NK-92 treated with Interleukin-12 subunit alpha and Interleukin-12 subunit beta, amount 100 ng/mL, for 24 hours (cell line): ENCODE measurements around the gene CCND2.

Experiments used
- DNase-seq: peaks from one replicate; lab custom pipeline; 2025; lab: John Stamatoyannopoulos, UW

Gene CCND2

DNA sequence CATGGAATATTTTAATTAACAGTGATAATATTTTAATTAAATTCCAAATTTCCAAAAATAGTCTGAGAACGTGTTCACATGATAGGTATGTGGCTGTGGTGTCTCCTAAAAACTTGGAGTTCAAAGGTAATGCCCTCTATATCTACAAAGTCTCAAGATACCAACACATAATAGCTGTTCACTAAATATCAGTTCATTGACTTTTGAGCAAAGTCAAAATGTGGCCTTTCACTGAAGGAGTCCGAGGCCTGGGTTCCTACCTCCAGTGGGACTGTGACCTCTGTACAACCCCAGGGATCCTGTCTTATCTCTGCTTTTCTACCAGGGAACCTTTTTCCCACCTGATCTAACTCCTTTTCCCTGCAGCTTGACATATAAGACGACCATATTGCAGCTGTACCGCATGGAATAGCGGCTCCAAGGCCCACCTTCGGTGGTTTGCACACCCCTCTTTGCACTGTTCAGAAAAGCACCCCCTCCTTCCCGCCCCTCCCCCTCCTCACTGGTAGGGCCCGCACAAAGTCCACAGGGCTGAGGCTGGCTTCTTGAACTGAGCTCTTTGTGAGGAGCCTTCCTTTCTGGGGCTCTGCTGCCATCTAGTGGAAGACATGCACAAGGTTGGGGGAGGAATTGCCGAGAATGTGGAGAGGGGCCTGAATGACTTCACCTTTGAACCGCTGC lies 3.1 kb downstream of the CCND2 start:
- DNase-seq: peak; percentile 53

DNA sequence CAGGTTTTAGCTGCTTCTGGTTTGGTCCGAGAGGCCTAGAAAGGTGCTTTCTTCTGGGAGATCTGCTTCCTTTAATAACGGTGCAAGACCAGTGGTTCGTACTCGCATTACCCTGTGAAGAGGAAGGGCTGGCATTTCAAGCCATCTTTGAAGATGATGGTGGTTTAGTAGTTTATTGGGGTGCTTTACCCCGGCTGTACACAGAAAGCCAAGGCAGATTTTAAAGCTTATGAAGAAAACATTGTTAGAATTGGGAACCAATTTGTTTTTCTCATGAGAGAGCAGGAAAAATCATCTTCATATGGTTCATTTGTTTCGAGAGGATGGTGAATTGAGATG lies 3.6 kb downstream of the CCND2 start:
- no peak for DNase-seq

GRCh38 chr12:4277857-4278256 lies 4.3 kb downstream of the CCND2 start:
- DNase-seq: no peak

GRCh38 chr12:4278329-4279197 lies 5.0 kb downstream of the CCND2 start:
- no peak for DNase-seq

GRCh38 chr12:4279198-4279690 lies 5.7 kb downstream of the CCND2 start:
- no peak for DNase-seq

DNA sequence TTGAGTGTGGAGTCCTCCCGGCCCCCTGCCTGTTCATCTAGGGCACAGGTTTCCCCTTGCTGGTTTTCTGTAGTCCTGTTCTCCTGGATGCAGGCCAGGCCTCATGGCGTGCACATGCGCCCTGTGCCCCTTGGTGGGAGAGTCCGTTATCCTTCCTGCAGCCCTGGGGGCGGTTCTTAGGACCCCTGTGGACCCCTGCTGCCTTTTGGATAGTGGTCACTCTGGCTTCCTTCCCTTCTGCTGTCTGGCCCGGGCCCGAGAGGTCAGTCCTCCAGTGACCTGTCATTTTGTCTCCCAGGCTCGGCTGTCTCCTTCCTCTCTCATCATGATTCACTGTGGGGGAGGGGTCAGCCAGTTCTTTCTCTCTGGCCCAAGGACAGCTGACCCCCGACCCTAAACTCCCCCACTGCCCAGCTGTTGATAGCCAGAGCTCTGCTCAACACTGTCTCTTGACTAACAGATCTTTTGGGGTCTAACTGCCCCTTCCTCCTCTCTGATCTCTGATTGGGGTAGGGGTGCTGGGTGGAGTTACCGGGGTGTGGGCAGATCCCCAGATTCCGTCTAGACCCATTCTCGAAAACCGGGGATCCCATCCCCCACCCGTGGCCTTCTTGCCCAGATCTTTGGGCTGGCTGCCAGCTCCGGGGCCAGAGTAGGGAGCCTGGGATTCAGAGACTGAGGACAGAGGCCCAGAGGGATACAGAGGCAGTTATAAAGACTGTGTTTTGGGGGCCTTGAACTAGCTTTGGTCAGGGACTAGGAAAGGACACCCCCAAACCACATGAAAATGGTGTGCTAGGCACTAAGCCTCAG lies 7.0 kb downstream of the CCND2 start:
- no peak for DNase-seq

GRCh38 chr12:4281173-4281654 lies 7.7 kb downstream of the CCND2 start:
- no peak for DNase-seq

DNA sequence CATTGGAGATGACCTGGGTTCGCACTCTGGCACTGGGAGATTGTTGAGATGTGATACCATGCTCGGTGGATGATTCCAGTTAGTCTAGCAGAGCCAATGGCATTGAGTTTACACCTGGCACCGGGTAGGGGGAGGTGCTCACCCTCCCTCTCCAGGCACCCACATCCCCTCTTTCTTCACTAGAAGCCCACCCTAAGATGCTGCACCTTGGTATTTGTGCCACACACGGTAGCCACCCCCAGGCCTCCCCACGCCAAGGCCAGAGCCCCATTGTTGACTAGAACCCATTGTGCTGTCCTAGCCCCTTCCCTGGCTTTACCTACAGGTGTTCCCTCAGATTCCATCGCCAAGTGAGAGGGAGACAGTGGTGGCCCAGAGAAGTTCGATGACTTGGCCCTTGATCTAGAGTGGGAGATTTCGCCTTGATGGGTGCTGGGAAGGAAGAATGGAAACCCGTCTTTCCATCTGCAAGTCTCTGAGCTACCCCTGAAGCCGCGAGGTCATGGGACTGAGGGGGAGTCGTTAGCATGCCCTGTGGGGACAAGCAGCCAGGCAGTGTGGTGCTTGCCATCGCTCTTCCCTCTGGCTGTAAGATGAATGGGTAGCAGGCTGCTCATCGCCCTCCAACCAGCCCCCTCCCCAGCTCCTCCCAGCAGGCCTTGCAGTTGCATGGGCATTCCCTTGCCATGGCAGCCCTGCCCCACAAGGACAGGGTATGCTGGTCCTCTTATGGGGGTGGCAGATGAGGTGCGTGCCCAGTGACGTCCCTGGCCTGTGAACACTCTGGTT lies 8.7 kb downstream of the CCND2 start:
- no peak for DNase-seq

DNA sequence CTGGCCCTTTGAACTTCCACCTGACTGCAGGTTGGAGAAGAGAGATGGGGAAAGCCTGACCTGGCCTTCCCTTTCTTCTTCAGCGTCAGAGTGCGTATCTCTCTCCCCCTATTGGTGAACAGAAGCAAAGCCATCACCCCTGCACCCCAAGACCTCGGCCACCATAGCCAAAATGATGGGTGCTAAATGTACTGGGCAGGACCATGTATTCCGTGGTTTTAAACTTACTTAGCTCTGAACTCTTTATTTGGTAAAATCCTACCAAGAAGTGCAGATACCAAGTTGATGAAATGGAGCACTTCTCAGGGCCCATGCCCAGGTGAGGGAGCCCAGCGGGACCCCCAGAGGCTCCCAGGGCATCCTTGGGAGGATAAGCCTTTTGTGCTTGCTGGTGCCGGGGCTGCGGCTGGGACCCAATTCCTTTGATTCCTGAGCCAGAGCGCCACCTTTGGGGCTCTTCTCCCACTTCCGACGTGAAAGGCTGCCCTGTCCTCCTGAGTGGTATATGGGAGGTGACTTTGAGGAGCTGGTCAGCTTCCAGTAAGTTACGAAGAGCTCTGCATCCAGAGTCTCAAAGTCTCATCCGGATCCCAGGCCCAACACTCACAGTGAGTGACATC lies 9.4 kb downstream of the CCND2 start:
- DNase-seq: no peak

DNA sequence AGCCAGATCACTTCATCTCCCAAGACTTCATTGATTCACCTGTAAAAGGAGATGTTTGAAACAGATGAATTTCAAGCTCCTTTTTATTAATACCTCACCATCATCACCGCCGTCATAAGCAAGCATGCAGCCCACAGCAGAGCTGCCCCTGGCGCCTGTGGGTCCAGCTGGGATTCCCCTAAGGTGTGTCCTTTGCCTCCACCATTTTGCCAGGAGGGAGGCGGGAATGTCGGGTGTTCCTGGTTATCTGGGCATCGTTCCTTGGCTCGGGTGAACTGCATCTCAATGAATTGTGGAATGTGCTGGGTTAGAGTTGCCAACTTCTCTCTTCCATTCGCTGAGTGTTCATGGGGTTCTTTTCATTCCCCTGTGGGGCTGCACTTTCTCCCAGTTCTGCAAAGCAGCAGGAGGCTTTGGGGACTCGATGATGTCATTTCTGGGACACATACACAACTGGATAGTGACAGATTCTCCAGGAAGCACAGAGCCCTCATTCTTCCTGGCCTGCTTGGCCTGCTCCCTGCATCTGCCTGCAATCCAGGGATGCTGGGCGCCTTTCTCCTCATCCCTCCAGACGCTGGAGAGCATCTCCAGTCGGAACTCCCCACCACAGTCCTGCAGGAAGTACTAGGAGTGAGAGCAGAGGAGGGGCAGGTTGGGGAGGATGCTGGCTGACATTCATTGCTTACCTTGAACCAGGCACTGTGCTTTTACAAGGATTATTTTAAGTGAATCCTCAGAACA lies 10.1 kb downstream of the CCND2 start:
- DNase-seq: no peak

GRCh38 chr12:4284306-4284705 lies 10.7 kb downstream of the CCND2 start:
- DNase-seq: no peak

GRCh38 chr12:4285070-4285469 lies 11.5 kb downstream of the CCND2 start:
- no peak for DNase-seq

DNA sequence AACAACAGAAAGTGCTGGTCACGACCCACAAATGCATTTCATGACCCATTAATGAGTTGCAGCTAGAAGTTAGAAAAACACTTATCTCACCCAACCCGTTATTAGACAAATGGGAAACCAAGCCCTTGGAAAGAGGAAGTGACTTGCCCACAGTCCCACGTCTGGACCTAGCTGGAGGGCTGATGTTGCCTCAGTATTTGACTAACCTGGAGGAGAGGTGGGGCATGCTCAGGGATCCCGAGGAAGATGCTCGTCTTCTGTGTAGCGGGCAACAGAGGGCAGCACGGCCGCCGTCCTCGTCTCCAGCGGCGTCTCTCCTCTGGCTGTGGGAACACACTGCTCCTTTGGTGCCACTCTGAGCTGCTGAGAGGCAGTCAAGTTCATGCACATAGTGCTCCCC lies 12.7 kb downstream of the CCND2 start:
- no peak for DNase-seq

GRCh38 chr12:4286771-4287317 lies 13.3 kb downstream of the CCND2 start:
- no peak for DNase-seq

GRCh38 chr12:4287325-4288211 lies 14.0 kb downstream of the CCND2 start:
- no peak for DNase-seq

GRCh38 chr12:4288296-4289131 lies 15.0 kb downstream of the CCND2 start:
- DNase-seq: no peak

DNA sequence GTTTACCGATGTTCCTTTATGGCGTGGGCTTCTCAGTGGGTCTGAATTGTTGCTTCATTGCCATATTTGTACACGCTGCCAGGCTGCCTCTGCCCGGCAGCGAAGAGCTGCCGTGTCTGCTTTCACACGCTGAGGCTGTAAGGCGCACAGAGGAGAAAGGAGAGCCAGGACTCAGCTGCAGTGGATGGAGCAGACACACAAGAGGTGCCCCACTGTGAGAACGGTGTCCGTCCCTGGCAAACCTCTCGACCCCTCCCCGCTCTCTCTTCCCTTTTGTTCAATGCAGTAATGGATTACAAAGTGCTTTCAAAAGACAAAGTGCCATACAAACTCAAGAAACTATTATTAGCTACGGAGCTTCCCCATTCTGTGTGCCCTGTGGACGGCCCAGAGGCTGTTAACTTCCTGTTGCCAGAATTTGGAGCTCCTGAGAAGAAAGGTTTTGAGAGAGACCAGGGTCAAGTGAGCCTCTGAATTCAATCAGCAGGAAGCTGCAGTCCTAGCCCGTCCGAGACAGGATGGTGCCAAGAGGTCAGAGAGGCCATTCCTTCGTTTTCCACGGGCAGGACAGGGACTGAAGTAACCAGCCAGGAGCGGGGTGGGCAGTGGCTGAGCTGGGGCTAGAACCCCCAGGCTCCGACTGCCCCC lies 15.8 kb downstream of the CCND2 start:
- DNase-seq: no peak
